ENCODE results near the gene ADO. TPM values are rescaled to one million over a fixed set of nuclear protein-coding genes. Genes with fewer than 3 reads are reported as not detected.

Gene ADO
- total and polyA plus RNA-seq, 9 of the 15 experiments (the other 6 are each of a cell fraction or from before 2014, with no cell fraction given): 3.0 to 20.0 (median 16.1) TPM

- TF ChIP-seq TAF1 (IDR thresholded peaks at IDR 0.05; ENCODE audit: control insufficient read depth, extremely low read depth, insufficient read depth, low read length, severe bottlenecking): peak; percentile 20
These were observed 12.0 kb downstream of the ADO start, which contains the start of gene EGR2 (continued) for GRCh38 chr10:62816331-62817120.

- Histone ChIP-seq H4K20me1 (replicated peaks; ENCODE audit: control insufficient read depth, insufficient read depth, low read length) (no peaks in the 10 kb centered on the region), H3K9me3 (replicated peaks; ENCODE audit: control insufficient read depth, insufficient read depth, low read depth, low read length) (no peaks in the 10 kb centered on the region), H3K36me3 (ENCODE audit: control insufficient read depth, insufficient read depth, low read length) (no peaks in the 10 kb centered on the region), H3K27me3 (ENCODE audit: control insufficient read depth in 2 of 2, insufficient read depth in 2 of 2, low read length in 2 of 2) (peaks cover 19 to 53% of the 10 kb centered on the region in 2 experiments; a peak in 4 of 5 replicates), H3K9ac (ENCODE audit: insufficient read depth in 1 of 2, low read depth in 2 of 2, low read length in 2 of 2) (peak overlapping the region; percentile 74 to 94), H3K79me2 (ENCODE audit: control insufficient read depth, insufficient read depth, low read length) (no peaks in the 10 kb centered on the region), H3K9me1 (ENCODE audit: control insufficient read depth, insufficient read depth, low read length) (no peaks in the 10 kb centered on the region), H2AFZ (ENCODE audit: low read depth, low read length) (peak overlapping the region; percentile 95), H3K4me3 (peak overlapping the region; percentile 74), H3K4me1 (replicated peaks in 1 of 2; ENCODE audit: control insufficient read depth in 2 of 2, insufficient read depth in 2 of 2, low read length in 2 of 2) (peaks cover 7 to 50% of the 10 kb centered on the region in 2 experiments; a peak in 3 of 5 replicates), H3K27ac (ENCODE audit: extremely low read depth, low read depth, low read length) (peak overlapping the region; percentile 70), H3K4me2 (ENCODE audit: insufficient read depth, low read length) (peak overlapping the region; percentile 90)
- ChIA-PET POLR2A (interaction anchor here (0.6 to 1.5 kb wide), 5 partner anchors 11 to 267 kb away, joined by 3 to 9 read pairs (median 3); no protein-coding TSS in a partner anchor), CTCF (ENCODE audit: low intra/inter-chr PET ratio) (interaction anchor here (1.1 kb wide), 1 partner anchor 380 kb away, joined by 3 read pairs; no protein-coding TSS in a partner anchor)
- ATAC-seq (peak; percentile 51), FAIRE-seq (peak; percentile 6), DNase-seq (ENCODE audit: extremely low read depth in 1 of 4, low spot score in 3 of 4) (peak; percentile 58 to 81 (median 70))
- intact Hi-C loops (cut with micrococcal nuclease): loop anchor here (5.0 kb wide), 3 partner anchors 205 to 380 kb away; no protein-coding TSS in a partner anchor
- 2% methylated on average over 49 of the region's 49 CpGs for WGBS (ENCODE audit: insufficient coverage, low coverage, missing lambda C conversion rate)
- in situ Hi-C loops (cut with MboI): no loop called here
- no TSS peak for BruUV-seq (replicated peaks)
- TF ChIP-seq ELF1 (tag; IDR thresholded peaks at IDR 0.05) (peak; percentile 38; the same call in 1 of the 2 replicates), ZBTB7A (IDR thresholded peaks at IDR 0.05; ENCODE audit: borderline replicate concordance, control insufficient read depth, low read depth, low read length) (peak; percentile 44; the same call in 1 of the 2 replicates), NFIC (IDR thresholded peaks at IDR 0.05) (peak; percentile 37), FOXK2 (conservative IDR thresholded peaks at IDR 0.05 in 1 of 2, IDR thresholded peaks at IDR 0.05 in 1 of 2; ENCODE audit: low read depth in 2 of 2) (0 out of 4 replicates have a peak, but pooled peaks of 1 of the 2 experiments have one; percentile 12), ZNF407 (IDR thresholded peaks at IDR 0.05; ENCODE audit: low read depth) (peak; percentile 26; the same call in 1 of the 2 replicates), SMARCE1 (IDR thresholded peaks at IDR 0.05) (peak; percentile 61), CBFA2T3 (IDR thresholded peaks at IDR 0.05) (peak; percentile 46)
These were observed 12.7 kb downstream of the ADO start for GRCh38 chr10:62817121-62817765.

Measured in K562 (cell line).